DLD1 (cell line): ENCODE results near the gene CLCNKA.
"Not testable (repeated sequence)": the region's sequence is repeated elsewhere in the genome, so short reads cannot be mapped to it uniquely, and the experiment has no call there.

ENCODE experiments used
- in situ Hi-C: cut with HindIII; loops from 2 replicates; pipeline ENCODE4 v1.10.0; 2017; ENCODE audit warnings: low sequenced_read_pairs

The CLCNKA gene

GRCh38 chr1:16039871-16040270 is 18.0 kb downstream of the CLCNKA start:
- in situ Hi-C loops = not testable (repeated sequence)

GRCh38 chr1:16041200-16041599 is 19.4 kb downstream of the CLCNKA start:
- in situ Hi-C loops = no loop called here

GRCh38 chr1:16042096-16042495 is 20.3 kb downstream of the CLCNKA start:
- in situ Hi-C loops = no loop called here

GRCh38 chr1:16042654-16043053 is 20.8 kb downstream of the CLCNKA start:
- in situ Hi-C loops = not testable (repeated sequence)

- in situ Hi-C loops = no loop called here
Observed at GRCh38 chr1:16043521-16043920, 21.7 kb downstream of the CLCNKA start, which contains the start of gene CLCNKB. Gene CLCNKB, plus strand, starts transcription at chr1:16043782. Its CDS starts 711 bp downstream, at chr1:16044493.

GRCh38 chr1:16043950-16044349 is 22.1 kb downstream of the CLCNKA start:
- in situ Hi-C loops = no loop called here

GRCh38 chr1:16046842-16047241 is 25.0 kb downstream of the CLCNKA start:
- in situ Hi-C loops = no loop called here

- in situ Hi-C loops = no loop called here
Observed at GRCh38 chr1:16047791-16048475, 26.1 kb downstream of the CLCNKA start.

- in situ Hi-C loops = no loop called here
Observed at GRCh38 chr1:16048573-16049189, 26.8 kb downstream of the CLCNKA start.

GRCh38 chr1:16050328-16050727 is 28.5 kb downstream of the CLCNKA start:
- in situ Hi-C loops = loop anchor here (25.0 kb wide), 1 partner anchor 187 kb away; the partner anchor contains the start of gene CPLANE2

- in situ Hi-C loops = loop anchor here (25.0 kb wide), 1 partner anchor 186 kb away; the partner anchor contains the start of gene CPLANE2
Observed at GRCh38 chr1:16051039-16051438, 29.2 kb downstream of the CLCNKA start.

- in situ Hi-C loops = loop anchor here (25.0 kb wide), 1 partner anchor 185 kb away; the partner anchor contains the start of gene CPLANE2
Observed at GRCh38 chr1:16051949-16052348, 30.1 kb downstream of the CLCNKA start.

GRCh38 chr1:16053781-16054502 is 32.1 kb downstream of the CLCNKA start:
- in situ Hi-C loops = loop anchor here (25.0 kb wide), 1 partner anchor 183 kb away; the partner anchor contains the start of gene CPLANE2

GRCh38 chr1:16054598-16055540 is 33.0 kb downstream of the CLCNKA start:
- in situ Hi-C loops = loop anchor here (25.0 kb wide), 1 partner anchor 182 kb away; the partner anchor contains the start of gene CPLANE2

GRCh38 chr1:16055613-16056520 is 34.0 kb downstream of the CLCNKA start:
- in situ Hi-C loops = loop anchor here (25.0 kb wide), 1 partner anchor 181 kb away; the partner anchor contains the start of gene CPLANE2

GRCh38 chr1:16056521-16056912 is 34.7 kb downstream of the CLCNKA start:
- in situ Hi-C loops = loop anchor here (25.0 kb wide), 1 partner anchor 181 kb away; the partner anchor contains the start of gene CPLANE2

GRCh38 chr1:16057314-16057915 is 35.6 kb downstream of the CLCNKA start:
- in situ Hi-C loops = loop anchor here (25.0 kb wide), 1 partner anchor 180 kb away; the partner anchor contains the start of gene CPLANE2

GRCh38 chr1:16058394-16059120 is 36.7 kb downstream of the CLCNKA start:
- in situ Hi-C loops = loop anchor here (25.0 kb wide), 1 partner anchor 179 kb away; the partner anchor contains the start of gene CPLANE2
